Measurements from ENCODE around the gene CLPTM1.
"Not testable (repeated sequence)": the region's sequence is repeated elsewhere in the genome, so short reads cannot be mapped to it uniquely, and the experiment has no call there.

The CLPTM1 gene

DNA sequence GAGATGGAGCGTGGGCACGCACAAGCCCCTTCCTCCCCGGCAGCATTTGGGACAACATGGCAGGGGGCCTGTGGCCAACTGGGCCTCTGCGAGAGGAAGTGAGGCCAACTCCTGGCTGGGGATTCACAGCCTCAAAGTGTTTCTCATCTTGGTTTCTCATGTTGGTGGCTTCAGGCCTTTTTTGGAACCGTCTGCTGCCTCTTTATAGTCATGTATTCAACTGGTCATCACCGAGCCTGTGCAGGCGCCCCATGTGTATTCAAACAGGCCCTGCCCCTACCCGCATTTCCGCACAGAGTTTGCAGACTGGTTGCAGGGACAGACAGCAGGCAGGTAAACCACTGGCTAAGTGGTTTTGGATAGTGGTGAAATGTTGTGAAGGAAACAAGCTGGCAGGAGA, 28.8 kb downstream of the CLPTM1 start:
- no peak for DNase-seq (ENCODE audit: low spot score)

DNA sequence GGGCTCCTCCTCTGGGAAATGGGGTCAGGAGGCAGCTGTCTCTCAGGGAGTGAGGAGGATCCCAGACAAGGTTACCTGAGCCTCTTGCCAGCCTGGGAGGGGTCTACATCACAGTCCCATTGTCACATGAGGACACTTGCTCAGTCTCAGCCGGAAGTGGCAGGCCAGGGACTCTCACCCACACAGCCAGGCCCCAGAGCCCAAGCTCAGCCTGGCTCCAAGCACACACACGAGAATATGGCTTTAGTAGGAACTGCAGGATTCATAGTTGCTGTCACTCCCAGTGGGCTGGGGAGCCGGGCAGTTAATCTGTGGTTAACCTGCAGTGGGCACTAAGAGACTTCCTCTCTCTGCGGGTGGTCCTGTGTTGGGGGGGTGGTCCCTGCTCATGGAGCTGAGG, 30.3 kb downstream of the CLPTM1 start:
- DNase-seq (ENCODE audit: low spot score): no peak

DNA sequence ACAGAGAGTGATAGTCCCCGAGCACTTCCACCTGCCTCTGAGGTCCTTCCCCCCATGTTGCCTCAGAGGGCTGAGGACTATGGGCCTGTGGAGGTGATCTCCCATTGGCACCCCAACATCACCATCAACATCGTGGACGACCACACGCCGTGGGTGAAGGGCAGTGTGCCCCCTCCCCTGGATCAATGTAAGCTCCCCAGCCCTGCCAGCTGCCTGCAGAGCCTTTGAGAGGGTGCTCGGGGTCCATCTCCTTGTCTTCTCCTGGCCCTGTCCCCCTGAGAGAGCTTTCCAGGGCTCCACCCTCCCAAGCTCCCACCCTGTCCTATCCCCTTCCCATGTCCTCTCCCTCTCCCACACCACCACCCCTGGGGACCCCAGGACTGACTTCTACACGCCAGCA, 31.2 kb downstream of the CLPTM1 start:
- DNase-seq (ENCODE audit: low spot score): no peak

DNA sequence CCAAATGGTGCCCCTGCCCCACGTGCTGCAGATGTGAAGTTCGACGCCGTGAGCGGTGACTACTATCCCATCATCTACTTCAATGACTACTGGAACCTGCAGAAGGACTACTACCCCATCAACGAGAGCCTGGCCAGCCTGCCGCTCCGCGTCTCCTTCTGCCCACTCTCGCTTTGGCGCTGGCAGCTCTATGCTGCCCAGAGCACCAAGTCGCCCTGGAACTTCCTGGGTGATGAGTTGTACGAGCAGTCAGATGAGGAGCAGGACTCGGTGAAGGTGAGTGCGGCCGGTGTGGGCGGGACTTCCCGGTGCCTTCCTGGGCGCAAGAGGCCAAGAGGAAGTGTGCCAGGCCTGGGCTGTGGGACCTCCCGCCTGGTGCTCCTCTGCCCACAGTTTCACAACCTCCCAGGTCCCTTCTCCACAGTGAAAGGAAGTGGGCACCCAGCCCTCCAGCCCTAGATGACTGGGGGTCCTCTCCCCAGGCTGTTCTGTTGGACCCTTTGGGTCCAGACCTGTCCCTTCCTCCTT, 32.0 kb downstream of the CLPTM1 start:
- DNase-seq (ENCODE audit: low spot score): no peak

DNA sequence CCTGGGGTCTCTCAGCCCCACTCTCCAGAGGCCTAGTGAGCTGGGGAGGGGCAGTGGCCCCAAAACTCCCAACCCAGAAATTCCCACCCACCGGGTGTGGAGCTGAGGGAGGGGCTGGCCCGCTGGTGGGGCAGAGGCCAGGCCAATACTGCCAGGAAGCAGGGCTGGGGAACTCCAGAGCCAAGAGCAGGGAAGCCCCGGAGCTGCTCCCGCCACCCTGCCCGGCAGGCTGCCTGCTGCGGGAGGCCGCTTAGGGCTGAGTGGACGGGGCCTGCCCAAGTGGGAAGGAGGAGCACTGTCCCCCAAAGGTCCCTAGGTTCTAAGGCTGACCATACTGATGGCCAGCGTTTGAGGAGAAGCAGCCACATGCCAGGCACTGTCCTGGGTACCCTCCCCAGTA, 33.1 kb downstream of the CLPTM1 start:
- DNase-seq (ENCODE audit: low spot score): no peak

DNA sequence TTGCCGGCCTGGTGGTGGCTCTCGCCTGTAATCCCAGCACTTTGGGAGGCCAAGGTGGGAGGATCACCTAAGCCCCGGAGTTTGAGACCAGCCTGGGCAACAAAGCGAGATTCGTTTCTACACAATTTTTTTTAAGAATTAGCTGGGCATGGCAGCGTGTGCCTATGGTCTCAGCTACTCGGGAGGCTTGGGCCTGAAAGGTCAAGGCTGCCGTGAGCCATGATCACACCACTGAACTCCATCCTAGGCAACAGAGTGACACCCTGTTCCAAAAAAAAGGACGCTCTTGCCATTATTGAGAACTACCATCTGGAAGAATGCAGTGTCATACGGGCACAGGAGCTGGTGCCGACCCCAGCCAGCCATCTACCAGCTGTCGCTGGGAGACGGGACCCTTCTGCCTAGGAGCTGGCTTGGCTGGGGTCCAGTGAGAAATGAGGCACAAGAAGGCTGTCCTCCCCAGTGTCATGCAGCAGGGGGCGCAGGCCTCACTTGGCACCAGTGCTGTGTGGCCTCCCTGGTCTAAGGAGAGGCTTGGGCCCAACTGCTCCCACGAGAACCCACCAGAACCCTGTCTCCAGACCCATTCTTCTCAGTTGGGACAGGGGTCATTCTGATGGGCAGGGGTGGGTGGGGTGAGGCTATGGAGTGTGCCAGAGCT, 33.8 kb downstream of the CLPTM1 start:
- DNase-seq (ENCODE audit: low spot score): peak; percentile 87

DNA sequence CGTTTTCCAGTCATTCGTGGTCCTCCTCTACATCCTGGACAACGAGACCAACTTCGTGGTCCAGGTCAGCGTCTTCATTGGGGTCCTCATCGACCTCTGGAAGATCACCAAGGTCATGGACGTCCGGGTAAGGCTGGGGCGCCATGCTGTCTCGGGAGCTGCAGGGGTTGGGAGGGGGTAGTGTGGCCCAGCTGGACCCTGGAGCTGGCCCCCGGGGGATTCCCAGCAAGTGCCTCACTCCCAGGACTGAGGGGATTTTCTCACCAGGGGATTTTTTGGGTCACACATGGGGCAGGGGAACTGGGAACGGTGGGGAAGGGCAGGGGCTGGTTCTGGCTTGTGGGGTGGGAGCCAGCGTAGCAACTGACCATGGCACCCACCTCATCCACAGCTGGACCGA, 35.3 kb downstream of the CLPTM1 start:
- no peak for DNase-seq (ENCODE audit: low spot score)

DNA sequence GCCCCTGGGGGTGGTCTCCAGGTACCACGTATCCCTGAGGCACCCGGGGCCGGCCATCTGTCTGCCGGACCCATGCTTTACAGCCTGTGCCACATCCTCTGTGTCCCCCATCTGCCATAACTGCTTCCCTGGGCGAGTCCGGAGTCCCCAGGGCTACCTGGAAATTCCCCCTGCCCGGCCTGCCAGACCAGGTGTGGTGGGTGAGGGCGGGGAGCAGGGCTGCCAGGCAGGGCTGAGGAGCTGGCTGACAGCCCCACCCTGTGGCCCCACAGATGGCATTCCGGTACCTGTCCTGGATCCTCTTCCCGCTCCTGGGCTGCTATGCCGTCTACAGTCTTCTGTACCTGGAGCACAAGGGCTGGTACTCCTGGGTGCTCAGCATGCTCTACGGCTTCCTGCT, 35.8 kb downstream of the CLPTM1 start:
- no peak for DNase-seq (ENCODE audit: low spot score)

DNA sequence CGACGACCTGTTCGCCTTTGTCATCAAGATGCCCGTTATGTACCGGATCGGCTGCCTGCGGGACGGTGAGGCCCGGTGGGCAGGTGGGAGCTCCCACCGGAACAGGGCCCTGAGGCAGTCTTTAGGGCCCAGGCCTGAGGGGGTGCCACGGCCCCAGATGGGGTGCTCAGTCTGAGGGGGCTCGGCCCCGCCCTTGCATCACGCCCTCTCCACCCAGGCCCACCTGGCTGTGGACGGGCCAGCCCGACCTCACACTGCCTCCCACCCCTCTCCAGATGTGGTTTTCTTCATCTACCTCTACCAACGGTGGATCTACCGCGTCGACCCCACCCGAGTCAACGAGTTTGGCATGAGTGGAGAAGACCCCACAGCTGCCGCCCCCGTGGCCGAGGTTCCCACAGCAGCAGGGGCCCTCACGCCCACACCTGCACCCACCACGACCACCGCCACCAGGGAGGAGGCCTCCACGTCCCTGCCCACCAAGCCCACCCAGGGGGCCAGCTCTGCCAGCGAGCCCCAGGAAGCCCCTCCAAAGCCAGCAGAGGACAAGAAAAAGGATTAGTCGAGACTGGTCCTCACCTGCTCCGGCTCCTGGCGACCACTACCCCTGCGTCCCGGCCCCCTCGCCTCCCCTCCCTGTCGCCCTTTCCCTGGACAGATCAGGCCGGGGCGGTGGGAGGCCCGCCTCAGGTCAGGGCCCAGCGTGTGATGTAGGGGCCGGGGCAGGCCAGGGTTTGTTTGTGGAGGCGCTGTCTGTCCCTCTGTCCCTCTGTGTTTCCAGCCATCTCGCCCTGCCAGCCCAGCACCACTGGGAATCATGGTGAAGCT, 37.4 kb downstream of the CLPTM1 start:
- DNase-seq (ENCODE audit: low spot score): no peak

DNA sequence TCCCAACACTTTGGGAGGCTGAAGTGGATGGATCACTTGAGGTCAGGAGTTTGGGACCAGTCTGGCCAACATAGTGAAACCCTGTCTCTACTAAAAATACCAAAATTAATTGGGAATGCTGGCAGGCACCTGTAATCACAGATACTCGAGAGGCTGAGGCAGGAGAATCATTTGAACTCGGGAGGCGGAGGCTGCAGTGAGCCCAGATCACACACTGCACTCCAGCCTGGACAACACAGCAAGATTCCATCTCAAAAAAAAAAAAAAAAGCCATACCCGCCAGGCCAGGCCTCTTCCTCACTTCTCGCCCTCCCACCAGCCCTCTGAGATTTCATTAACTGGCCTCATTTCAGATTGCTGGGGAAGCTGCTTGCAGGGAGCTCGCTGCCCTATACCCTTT, 38.3 kb downstream of the CLPTM1 start:
- DNase-seq (ENCODE audit: low spot score): no peak

DNA sequence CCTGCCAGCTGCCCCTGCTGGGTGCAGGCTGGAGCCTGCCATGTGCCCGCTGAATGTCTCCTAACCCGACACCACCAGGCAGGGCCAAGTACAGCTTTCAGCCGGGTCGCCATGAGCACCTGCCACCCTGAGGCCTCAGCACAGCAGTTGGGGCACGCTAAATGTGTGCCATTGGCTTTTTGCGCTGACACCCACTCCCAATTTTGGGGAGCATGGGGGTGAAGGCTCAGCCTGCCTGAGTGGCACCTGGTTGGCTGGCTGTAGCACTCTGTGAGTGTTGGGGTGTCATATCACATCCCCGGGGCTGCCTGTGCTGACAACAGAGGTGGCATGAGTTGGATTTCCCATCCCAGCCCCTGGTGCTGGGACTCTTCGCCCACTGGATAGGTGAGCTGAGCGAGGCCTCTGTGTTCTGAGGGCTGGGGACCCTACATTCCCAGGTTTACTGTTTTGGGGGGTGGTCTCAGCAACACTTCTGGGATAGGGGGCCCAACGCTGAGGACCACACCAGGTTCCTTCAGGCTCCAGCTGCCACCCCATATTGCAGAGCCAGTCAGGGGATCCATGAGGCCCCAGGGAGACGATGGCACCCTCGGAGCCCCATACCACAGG, 38.9 kb downstream of the CLPTM1 start:
- no peak for DNase-seq (ENCODE audit: low spot score)

DNA sequence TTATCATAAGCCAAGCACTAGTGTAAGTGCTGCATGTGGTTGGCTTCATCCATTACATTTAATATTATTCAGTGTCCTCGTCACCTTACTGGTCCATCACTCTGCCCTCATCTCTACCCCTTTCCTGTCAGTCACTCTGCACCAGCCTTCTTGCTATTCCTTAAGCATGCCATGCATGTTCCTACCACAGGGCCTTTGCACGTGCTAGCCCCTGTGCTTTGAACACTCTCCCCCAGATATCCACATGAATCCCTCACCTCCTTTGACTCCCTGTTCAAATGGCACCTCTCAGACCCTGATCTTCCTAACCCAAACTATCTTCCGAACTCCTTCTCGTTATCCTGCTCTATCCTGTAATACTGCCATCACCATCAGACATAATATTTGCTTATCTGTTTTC, 42.8 kb downstream of the CLPTM1 start:
- no peak for DNase-seq (ENCODE audit: low spot score)

DNA sequence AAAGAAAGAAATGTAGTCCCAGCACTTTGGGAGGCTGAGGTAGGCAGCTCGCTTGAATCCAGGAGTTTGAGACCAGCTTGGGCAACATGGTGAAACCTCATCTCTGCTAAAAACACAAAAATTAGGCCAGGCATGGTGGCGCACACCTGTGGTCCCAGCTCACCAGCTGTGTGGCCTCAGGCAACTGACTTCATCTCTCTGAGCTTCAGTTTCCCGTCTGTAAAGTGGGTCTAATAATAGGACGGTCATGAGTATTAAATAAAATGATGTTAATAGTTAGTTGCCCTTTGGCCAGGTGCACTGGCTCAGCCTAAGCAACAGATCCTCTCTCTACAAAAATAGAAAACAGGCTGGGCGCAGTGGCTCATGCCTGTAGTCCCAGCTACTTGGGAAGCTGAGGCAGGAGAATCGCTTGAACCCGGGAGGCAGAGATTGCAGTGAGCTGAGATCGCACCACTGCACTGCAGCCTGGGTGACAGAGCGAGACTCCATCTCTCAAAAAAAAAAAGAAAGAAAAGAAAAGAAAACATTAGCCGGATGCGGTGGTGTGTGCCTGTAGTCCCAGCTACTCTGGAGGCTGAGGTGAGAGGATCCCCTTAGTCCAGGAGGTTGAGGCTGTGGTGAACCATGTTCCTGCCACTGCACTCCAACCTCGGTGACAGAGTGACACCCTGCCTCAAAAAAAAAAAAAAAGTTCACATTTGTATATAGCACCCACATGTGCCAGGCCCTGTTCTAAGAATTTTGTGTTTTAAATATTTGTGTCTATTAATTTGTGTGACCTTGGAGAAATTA, 44.1 kb downstream of the CLPTM1 start:
- not testable (repeated sequence) for DNase-seq (ENCODE audit: low spot score)

DNA sequence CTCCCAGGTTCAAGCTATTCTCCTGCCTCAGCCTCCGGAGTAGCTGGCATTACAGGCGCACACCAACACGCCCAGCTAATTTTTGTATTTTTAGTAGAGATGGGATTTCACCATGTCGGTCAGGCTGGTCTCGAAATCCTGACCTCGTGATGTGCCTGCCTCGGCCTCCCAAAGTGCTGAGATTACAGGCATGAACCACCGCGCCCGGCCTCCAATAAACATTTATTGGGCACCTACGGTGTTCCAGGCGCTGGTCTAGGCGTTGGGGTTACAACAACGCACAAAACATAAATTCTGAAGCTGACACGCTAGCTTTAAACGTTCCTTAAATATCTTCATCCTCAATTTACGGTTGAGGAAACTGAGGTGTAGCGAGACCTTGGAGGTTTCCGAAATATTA, 45.5 kb downstream of the CLPTM1 start:
- not testable (repeated sequence) for DNase-seq (ENCODE audit: low spot score)

DNA sequence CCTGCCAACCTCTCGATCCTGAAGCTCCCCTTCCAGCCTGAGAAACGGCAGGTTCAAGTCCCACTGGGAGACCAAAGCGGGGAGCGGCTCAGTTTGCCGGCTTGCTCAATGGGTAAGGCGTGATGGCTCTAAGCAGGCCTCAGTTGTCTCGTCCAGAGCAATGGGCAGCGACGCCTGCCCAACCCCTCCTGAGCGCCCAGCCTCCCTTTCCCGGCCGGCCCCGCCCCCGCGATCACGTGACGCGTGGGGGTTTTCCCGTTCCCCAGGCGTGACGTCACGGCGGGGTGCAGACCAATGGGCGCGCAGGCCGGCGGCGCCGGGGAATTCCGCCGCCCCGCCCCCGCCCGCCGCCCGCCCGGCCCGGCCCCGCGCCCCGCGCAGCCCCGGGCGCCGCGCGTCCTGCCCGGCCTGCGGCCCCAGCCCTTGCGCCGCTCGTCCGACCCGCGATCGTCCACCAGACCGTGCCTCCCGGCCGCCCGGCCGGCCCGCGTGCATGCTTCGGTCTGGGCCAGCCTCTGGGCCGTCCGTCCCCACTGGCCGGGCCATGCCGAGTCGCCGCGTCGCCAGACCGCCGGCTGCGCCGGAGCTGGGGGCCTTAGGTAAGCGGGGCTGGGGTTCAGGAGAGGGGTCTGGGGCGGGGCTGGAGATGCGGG, 46.0 kb downstream of the CLPTM1 start, which contains the start of gene RELB:
RELB (plus strand) TSS at position 378 of the 653 bp plus-strand sequence; CDS start at position 494, 116 bp downstream.
- peak; percentile 99 for DNase-seq (ENCODE audit: low spot score)

DNA sequence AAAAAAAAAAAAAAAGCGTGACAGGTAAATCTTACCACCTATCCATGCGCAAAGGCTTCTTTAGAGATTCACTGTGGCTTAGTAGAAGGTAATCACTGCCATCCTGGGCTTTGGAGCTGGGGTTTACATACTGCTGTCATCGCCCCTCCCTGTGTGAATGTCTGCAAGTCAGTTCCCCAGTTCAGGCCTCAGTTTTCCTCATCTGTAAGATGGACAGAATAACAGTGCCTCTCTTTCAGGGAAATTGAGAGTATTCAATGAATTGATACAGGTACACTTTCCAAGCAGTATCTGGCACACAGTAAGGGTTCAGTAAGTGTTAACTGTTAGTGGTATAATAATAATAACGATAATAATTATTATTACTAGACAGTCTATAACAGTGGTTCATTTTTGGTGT, 48.3 kb downstream of the CLPTM1 start:
- DNase-seq (ENCODE audit: low spot score): no peak

DNA sequence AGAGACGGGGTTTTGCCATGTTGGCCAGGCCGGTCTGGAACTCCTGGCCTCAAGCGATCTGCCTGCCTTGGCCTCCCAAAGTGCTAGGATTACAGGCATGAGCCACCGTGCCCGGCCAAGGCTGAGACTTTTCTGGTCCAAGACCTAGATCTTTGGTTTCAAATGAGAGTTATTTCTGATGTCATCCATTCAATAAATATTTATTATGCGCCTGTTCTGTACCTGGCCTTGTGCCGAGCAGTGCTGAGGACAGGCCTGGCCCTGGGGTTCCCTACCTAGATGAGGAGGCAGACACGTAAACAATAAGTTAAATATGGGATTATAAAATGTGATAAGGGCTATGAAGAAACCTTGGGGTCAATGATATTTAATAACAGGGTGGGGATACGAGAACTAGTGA, 50.6 kb downstream of the CLPTM1 start:
- DNase-seq (ENCODE audit: low spot score): no peak

DNA sequence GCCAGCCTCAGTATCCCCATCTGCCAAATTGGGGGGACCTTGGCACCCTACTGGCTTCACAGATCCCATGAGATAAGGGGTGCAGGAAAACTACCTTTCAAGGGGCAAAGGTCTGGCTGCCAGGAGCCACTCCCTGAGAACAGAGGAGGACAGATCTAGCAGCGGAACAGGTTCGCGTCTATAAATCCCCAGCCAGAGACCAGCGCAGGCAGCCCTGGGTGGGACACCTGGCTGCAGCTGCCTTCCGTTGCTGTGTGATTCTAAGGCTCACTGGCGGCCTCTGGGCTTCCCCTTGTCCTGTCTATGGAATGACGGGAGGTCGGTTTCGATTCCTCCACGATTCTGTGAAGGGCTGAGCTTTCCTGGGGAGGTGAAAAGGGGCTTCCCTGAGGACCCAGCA, 53.4 kb downstream of the CLPTM1 start:
- DNase-seq (ENCODE audit: low spot score): no peak

DNA sequence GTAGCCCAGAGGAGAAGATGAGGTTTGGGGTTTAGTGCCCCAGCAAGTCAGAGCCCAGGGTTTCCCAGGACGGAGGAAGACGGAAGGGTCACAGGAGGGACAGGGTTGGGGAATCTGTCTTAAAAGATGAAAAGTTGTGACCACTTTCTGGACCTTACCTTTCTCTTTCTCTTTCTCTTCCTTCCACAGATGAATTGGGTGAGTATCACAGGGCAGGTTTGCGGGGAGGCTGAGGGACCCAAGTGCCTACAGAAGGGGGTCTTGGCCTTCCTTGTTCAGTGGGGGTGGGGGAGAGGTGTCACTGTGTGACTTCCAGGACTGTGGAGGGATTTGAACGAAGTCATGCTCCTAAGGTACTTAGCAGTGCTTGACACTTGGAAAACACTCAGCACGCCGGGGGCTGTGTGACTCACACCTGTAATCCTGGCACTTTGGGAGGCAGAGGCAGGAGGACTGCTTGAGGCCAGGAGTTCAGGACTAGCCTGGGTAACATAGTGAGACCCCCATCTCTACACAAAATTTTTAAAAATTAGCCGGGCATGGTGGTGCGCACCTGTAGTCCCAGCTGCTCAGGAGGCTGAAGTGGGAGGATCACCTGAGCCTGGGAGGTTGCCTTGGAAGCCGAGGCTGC, 54.6 kb downstream of the CLPTM1 start:
- no peak for DNase-seq (ENCODE audit: low spot score)

DNA sequence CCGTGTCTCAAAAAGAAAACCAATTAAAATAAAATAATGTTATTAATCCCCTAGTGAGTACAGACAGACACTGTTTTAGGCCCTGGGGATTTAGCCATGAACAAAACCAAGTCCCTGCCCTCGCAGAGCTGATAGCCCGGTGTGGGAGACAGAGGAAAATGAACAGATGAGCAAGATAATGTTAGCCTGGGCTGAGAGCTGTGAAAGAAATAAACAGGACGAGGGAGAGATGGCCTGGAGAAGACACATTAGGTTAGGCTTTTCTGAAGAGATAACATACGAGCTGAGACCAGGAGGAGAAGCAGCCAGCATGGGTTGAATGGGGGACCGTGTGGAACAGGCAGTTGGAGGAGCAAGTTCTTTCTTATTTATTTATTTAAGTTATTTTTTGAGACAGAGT, 55.1 kb downstream of the CLPTM1 start:
- no peak for DNase-seq (ENCODE audit: low spot score)

DNA sequence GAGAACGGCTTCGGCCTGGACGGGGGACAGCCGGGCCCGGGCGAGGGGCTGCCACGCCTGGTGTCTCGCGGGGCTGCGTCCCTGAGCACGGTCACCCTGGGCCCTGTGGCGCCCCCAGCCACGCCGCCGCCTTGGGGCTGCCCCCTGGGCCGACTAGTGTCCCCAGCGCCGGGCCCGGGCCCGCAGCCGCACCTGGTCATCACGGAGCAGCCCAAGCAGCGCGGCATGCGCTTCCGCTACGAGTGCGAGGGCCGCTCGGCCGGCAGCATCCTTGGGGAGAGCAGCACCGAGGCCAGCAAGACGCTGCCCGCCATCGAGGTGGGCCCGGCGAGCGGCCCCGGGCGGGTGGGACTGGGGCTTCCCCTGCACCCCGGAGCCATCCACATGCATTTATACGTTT, 56.8 kb downstream of the CLPTM1 start:
- no peak for DNase-seq (ENCODE audit: low spot score)
